OCI-LY7 (cell line): ENCODE data around the gene RAPGEF4. TPM values are rescaled to one million over a fixed set of nuclear protein-coding genes. Genes with fewer than 3 reads are reported as not detected.

ENCODE experiments used
- Bru-seq: library from RNA; stranded (reverse); fragments of 400-500 nt; gene quantifications from one replicate; lab custom pipeline; 2021; lab: Mats Ljungman, UMichigan
- BruChase-seq, 2 experiments: library from RNA; stranded (reverse); fragments of 400-500 nt; gene quantifications; one replicate each; lab custom pipeline; 2021; lab: Mats Ljungman, UMichigan
- BruUV-seq: library from RNA; stranded (reverse); fragments of 400-500 nt; replicated peaks from 2 replicates; lab custom pipeline; 2021; lab: Mats Ljungman, UMichigan
- CTCF ChIA-PET: fragments of 300-600 bp; sonication (Branson Sonifier 250); formaldehyde crosslinking; loops from one replicate; lab custom pipeline; 2022; ENCODE audit warnings: antibody characterized with exemption; ENCODE audit not compliant: unreplicated experiment; lab: Charles Lee
- POLR2A ChIA-PET: fragments of 300-600 bp; sonication (Branson Sonifier 250); formaldehyde crosslinking; loops from one replicate; lab custom pipeline; 2022; ENCODE audit warnings: antibody characterized with exemption; lab: Charles Lee
- DNase-seq: peaks from one replicate; pipeline ENCODE4 v3.0.0-alpha.2; 2015; ENCODE audit warnings: low spot score
- H2AFZ ChIP-seq: fragments of 200-600 bp; sonication (generic), shearing (Covaris generic); 2 replicates; pipeline ENCODE4 v1.6.1; 2014; ENCODE audit warnings: mild to moderate bottlenecking, antibody characterized with exemption, low read length, moderate library complexity
- H3K27ac ChIP-seq: fragments of 200-600 bp; sonication (generic); 2 replicates; pipeline ENCODE4 v1.5.1; 2014; ENCODE audit warnings: mixed run types, low read depth, mild to moderate bottlenecking, moderate library complexity, low read length, inconsistent platforms; ENCODE audit not compliant: poor library complexity, severe bottlenecking
- H3K36me3 ChIP-seq: fragments of 200-600 bp; sonication (generic); 2 replicates; pipeline ENCODE4 v1.6.1; 2014; ENCODE audit warnings: mild to moderate bottlenecking, antibody characterized with exemption, low read length, moderate library complexity, mixed read lengths; ENCODE audit not compliant: insufficient read depth
- H3K4me1 ChIP-seq: fragments of 200-600 bp; sonication (generic); 2 replicates; pipeline ENCODE4 v1.5.1; 2014; ENCODE audit warnings: mild to moderate bottlenecking, low read length; ENCODE audit not compliant: insufficient read depth, poor library complexity, severe bottlenecking
- H3K4me2 ChIP-seq: fragments of 200-600 bp; sonication (generic); 2 replicates; pipeline ENCODE4 v1.6.1; 2014; ENCODE audit warnings: mild to moderate bottlenecking, low read length
- H3K4me3 ChIP-seq: fragments of 200-600 bp; sonication (generic); 2 replicates; pipeline ENCODE4 v1.5.1; 2014; ENCODE audit warnings: mild to moderate bottlenecking, low read depth, low read length; ENCODE audit not compliant: poor library complexity, severe bottlenecking
- H3K79me2 ChIP-seq: fragments of 200-600 bp; sonication (generic); 2 replicates; pipeline ENCODE4 v1.6.1; 2016; ENCODE audit warnings: low read depth, mild to moderate bottlenecking, low read length, moderate library complexity, mixed read lengths; ENCODE audit not compliant: insufficient read depth
- H3K9me2 ChIP-seq: fragments of 200-600 bp; sonication (generic); 2 replicates; pipeline ENCODE4 v1.6.1; 2016; ENCODE audit warnings: mild to moderate bottlenecking, low read length, mixed read lengths; ENCODE audit not compliant: insufficient read depth
- H3K9me3 ChIP-seq: fragments of 200-600 bp; sonication (generic); 2 replicates; pipeline ENCODE4 v1.6.1; 2014; ENCODE audit warnings: mild to moderate bottlenecking, mixed run types, low read length, mixed read lengths
- H4K20me1 ChIP-seq: fragments of 200-600 bp; sonication (generic); 2 replicates; pipeline ENCODE4 v1.6.1; 2014; ENCODE audit warnings: mild to moderate bottlenecking, antibody characterized with exemption, low read length, moderate library complexity, mixed read lengths; ENCODE audit not compliant: insufficient read depth
- CTCF ChIP-seq: fragments of 200-600 bp; sonication (generic); conservative IDR thresholded peaks from 2 replicates; pipeline ENCODE4 v1.5.1; 2014; ENCODE audit warnings: mild to moderate bottlenecking, antibody characterized with exemption, low read length, moderate library complexity, mixed read lengths
- EZH2phosphoT487 ChIP-seq: fragments of 200-600 bp; sonication (generic); IDR thresholded peaks from 2 replicates; pipeline ENCODE4 v1.6.1; 2018; ENCODE audit warnings: low read depth, borderline replicate concordance, mild to moderate bottlenecking, mixed run types, antibody characterized with exemption, low read length, moderate library complexity, mixed read lengths
- intact Hi-C: fragments of 100-400 bp; cut with micrococcal nuclease; formaldehyde crosslinking; loops from one replicate; pipeline ENCODE4 v1.10.0; 2022; ENCODE audit not compliant: unreplicated experiment
- long read RNA-seq: library from polyadenylated mRNA; stranded (forward); transcript quantifications from one replicate; pipeline ENCODE4 v2.0.0, GENCODE V29; 2022
- total RNA-seq, 2 experiments: library from RNA; depleted of rRNA in 1 of 2; stranded (reverse); fragments of >200 nt in 1 of 2; shearing (Covaris generic) in 1 of 2; gene quantifications; 2 replicates each; pipeline ENCODE4 v1.2.3, GENCODE V29; 2014 to 2022

Gene RAPGEF4
- total RNA-seq (2014; rRNA removed; shearing (Covaris generic)) (0.05 and 0.22 TPM in 2 replicates), total RNA-seq (2022) (0.46 and 0.55 TPM in 2 replicates), Bru-seq, nascent RNA (percentile 16 among the genes with signal in this experiment), BruChase-seq, experiment 1, labeled RNA remaining after a 6-hour chase (percentile 18 among the genes with signal in this experiment), BruChase-seq, experiment 2, labeled RNA remaining after a 2-hour chase (percentile 16 among the genes with signal in this experiment)
- long read RNA-seq: 0 reads

- no peak for TF ChIP-seq CTCF
- no peak for TF ChIP-seq EZH2phosphoT487
- H3K4me2 ChIP-seq: no peak within 1 kb of the TSS
- intact Hi-C loops: no loop called here
- no peaks in the 10 kb centered on the region for H3K9me2 ChIP-seq
- no peak for DNase-seq
- ChIA-PET POLR2A (no interaction called here), CTCF (no interaction called here)
- H3K4me3 ChIP-seq: no peak within 1 kb of the TSS
- BruUV-seq: no TSS peak
- H3K27ac ChIP-seq: no peak within 1 kb of the TSS
- no peaks in the 10 kb centered on the region for H3K36me3 ChIP-seq
- H3K9me3 ChIP-seq: no peaks in the 10 kb centered on the region
- no peaks in the 10 kb centered on the region for H3K4me1 ChIP-seq
- H4K20me1 ChIP-seq: no peaks in the 10 kb centered on the region
- H3K79me2 ChIP-seq: no peaks in the 10 kb centered on the region
- no peak within 1 kb of the TSS for H2AFZ ChIP-seq
Measured at GRCh38 chr2:172735582-172736423, at the start of gene RAPGEF4. Gene RAPGEF4 (plus strand): TSS chr2:172735845. CDS start chr2:172735984, 139 bp downstream.

- Histone ChIP-seq H3K4me2 (no peak overlapping the region), H3K36me3 (no peaks in the 10 kb centered on the region), H3K4me3 (no peak overlapping the region), H3K9me2 (no peaks in the 10 kb centered on the region), H3K4me1 (no peaks in the 10 kb centered on the region), H3K27ac (no peak overlapping the region), H3K9me3 (no peaks in the 10 kb centered on the region), H3K79me2 (no peaks in the 10 kb centered on the region), H4K20me1 (no peaks in the 10 kb centered on the region), H2AFZ (no peak overlapping the region)
- BruUV-seq: no TSS peak
- TF ChIP-seq EZH2phosphoT487 (no peak), CTCF (no peak)
- POLR2A ChIA-PET: no interaction called here
- DNase-seq: no peak
- intact Hi-C loops: no loop called here
- CTCF ChIA-PET: no interaction called here
Measured at GRCh38 chr2:172693037-172693436, 42.6 kb upstream of the RAPGEF4 start.
